Aorta (tissue), 5 donors: Measurements from ENCODE around the gene SLC28A3. TPM values are rescaled to one million over a fixed set of nuclear protein-coding genes. Genes with fewer than 3 reads are reported as not detected.

Experiments used
- ATAC-seq: fragments of 200-7000 bp; cut with Tn5 transposase; one replicate; pipeline ENCODE4 v1.9.1; 2022; ENCODE audit warnings: moderate library complexity; ENCODE audit not compliant: low FRiP score
- DNase-seq, 2 donors: peaks; one replicate each; pipeline ENCODE4 v3.0.0-alpha.2; 2020
- H3K27ac ChIP-seq, 2 donors: one replicate each; pipeline ENCODE4 v1.5.1; 2013; ENCODE audit warnings: low read length in 2 of 2, mild to moderate bottlenecking in 2 of 2, moderate library complexity in 2 of 2, control low read depth in 1 of 2, inconsistent platforms in 1 of 2, low read depth in 1 of 2
- H3K27me3 ChIP-seq, 2 donors: one replicate each; pipeline ENCODE4 v1.6.1; 2013; ENCODE audit warnings: control low read depth in 1 of 2, low read length in 1 of 2, mild to moderate bottlenecking in 1 of 2, moderate library complexity in 1 of 2; ENCODE audit not compliant: insufficient read depth in 2 of 2, control insufficient read depth in 1 of 2
- H3K36me3 ChIP-seq, 2 donors: one replicate each; pipeline ENCODE4 v1.6.1; 2013; ENCODE audit warnings: control low read depth in 1 of 2, low read length in 1 of 2, mild to moderate bottlenecking in 1 of 2; ENCODE audit not compliant: insufficient read depth in 2 of 2, control insufficient read depth in 1 of 2
- H3K4me1 ChIP-seq, 2 donors: one replicate each; pipeline ENCODE4 v1.6.1; 2013; ENCODE audit warnings: low read length in 2 of 2, control low read depth in 1 of 2, mild to moderate bottlenecking in 1 of 2, moderate library complexity in 1 of 2; ENCODE audit not compliant: insufficient read depth in 2 of 2, control insufficient read depth in 1 of 2
- H3K4me3 ChIP-seq, 2 donors: one replicate each; pipeline ENCODE4 v1.5.1; 2013; ENCODE audit warnings: low read length in 2 of 2, control low read depth in 1 of 2, mild to moderate bottlenecking in 1 of 2
- H3K9me3 ChIP-seq: one replicate; pipeline ENCODE4 v1.6.1; 2013; ENCODE audit warnings: mild to moderate bottlenecking, low read length; ENCODE audit not compliant: control insufficient read depth
- WGBS, 2 donors: extraction: QIAGEN DNeasy Blood & Tissue Kit; methylation state at CpG; one replicate each; pipeline ENCODE4 v1.1.7; 2013; 5-methylcytosine and 5-hydroxymethylcytosine counted together
- intact Hi-C, 2 donors: fragments of 100-400 bp; cut with DNase I; formaldehyde crosslinking; loops; one replicate each; pipeline versions ENCODE4 v1.14.2 to v1.15.0; 2022
- polyA plus RNA-seq, 2 donors: library from polyadenylated mRNA; stranded (reverse); fragments of 200-250 nt; gene quantifications; one replicate each; pipeline ENCODE4 v1.2.3, GENCODE V29; 2013
- total RNA-seq, 2 donors: library from RNA; stranded (reverse); fragmentation: NEBNext Ultra II Directional; extraction: Animal tissue kit (Norgen Biotek cat#: 25700); gene quantifications; one replicate each; pipeline ENCODE4 v1.2.1, GENCODE V29; 2021
- donor health status: healthy with polysubstance abuse.
- donor health status: Bipolar disorder and iron deficiency.
- donor health status: DM: no; HTN: no; CAD: no.
- donor health status: DM: no; HTN: no; CAD: no.
- donor health status: DM: yes; HTN: yes; CAD: no.

SLC28A3 gene
- total and polyA plus RNA-seq, 4 donors: 0.10 to 0.39 TPM; not detected in 2

DNA sequence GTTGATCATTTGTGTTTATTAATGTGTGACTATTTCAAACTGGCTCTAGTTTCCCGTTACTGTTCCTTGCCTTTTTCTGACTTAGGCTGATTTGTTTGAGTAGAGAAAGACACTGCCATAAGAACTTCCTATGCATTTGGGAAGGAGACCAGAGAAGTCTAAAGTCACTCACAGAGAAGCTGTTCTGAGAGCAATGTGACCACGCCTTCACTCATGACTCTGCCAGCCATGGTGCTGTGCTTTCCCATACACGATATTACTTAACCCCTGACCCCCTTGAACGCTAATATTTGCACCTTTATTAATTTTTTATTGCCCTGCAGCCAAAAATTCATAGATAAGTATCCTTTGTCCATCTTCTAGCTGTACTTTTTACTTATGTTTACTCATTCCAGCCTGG lies 20.9 kb downstream of the SLC28A3 start:
- Histone ChIP-seq H3K4me3 (no peak overlapping the region), H3K27me3 (no peaks in the 10 kb centered on the region), H3K9me3 (no peaks in the 10 kb centered on the region), H3K27ac (no peak overlapping the region), H3K36me3 (no peaks in the 10 kb centered on the region), H3K4me1 (no peaks in the 10 kb centered on the region)
- WGBS, 2 donors: 87 to 88% methylated on average over 4 of the region's 4 CpGs
- DNase-seq (no peak), ATAC-seq (no peak)
- intact Hi-C loops: loop anchor here in 1 of 2 donors (5.0 kb wide), 1 partner anchor 382 kb away; no protein-coding TSS in a partner anchor

DNA sequence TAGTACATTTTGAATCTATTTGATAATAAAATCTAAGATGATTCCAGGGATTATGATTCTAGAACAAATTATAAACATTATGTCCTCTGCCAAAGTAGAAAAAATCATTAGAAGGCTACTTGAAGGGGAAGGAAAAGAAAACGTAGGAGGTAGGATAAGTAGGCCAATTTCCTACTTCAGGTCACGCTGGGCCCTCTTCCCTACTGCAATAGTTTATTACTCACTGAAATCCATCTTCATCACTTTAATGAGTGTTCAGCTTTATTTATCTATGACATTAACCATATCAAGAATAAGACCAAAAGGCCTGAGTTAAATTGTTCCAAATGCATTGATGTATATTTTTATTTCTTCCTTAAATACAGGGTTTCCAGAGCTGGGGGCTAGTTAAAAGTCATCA lies 21.6 kb downstream of the SLC28A3 start:
- no peak overlapping the region for H3K27ac ChIP-seq
- 91 to 94% methylated on average over 2 of the region's 2 CpGs for WGBS, 2 donors
- H3K27me3 ChIP-seq: no peaks in the 10 kb centered on the region
- H3K4me3 ChIP-seq: no peak overlapping the region
- no peaks in the 10 kb centered on the region for H3K9me3 ChIP-seq
- H3K36me3 ChIP-seq: no peaks in the 10 kb centered on the region
- ATAC-seq (no peak), DNase-seq (no peak)
- intact Hi-C loops: loop anchor here in 1 of 2 donors (5.0 kb wide), 1 partner anchor 382 kb away; no protein-coding TSS in a partner anchor
- no peaks in the 10 kb centered on the region for H3K4me1 ChIP-seq

DNA sequence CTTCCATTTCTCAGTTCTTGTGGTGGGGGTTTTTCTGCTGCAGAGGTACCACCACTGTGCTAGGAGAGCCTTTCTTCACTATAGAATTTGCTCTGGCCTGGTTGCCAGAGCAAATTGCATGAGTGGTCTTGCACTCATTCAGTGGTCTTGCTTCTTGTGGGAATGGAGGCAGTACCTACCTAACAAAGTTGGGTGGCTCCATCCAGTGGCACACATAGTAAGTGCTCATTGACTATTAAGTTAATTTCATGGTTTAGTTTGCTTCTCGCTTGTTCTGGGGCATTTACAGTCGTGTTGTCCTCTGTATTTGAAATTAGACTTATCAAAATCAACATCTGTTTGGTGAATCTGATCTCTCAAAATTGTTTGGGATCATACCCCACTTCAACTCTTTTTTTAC lies 23.0 kb downstream of the SLC28A3 start:
- intact Hi-C loops: loop anchor here in 1 of 2 donors (5.0 kb wide), 1 partner anchor 380 kb away; no protein-coding TSS in a partner anchor
- ATAC-seq: no peak

DNA sequence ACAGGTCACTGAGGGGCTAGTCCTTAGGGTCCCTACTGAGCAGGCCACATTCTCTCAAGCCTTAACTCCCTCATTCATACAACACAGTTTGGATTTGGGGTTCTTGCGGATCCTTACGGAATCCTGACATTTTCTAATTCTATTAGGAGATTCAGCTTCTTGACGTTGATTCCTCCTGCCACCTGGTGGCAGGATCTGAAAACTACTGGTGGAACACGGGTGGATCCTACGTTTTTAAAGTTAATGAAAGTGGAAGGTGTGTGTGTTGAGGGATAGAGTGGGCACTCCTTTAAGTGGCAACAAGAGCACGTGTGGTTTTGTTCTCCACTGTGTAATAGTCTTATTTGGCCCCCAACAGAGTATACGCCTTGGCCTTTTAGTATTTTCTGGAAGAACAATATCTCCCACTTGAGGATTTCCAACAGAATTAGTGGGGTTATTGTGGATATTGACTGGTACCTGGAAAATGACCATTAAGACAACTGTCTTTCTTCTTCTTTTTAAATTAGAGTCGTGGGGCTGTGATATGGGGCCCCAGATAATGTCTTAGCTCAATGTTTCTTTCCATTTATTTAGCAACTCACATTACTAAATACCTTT lies 25.2 kb downstream of the SLC28A3 start:
- 10 to 11% methylated on average over 8 of the region's 8 CpGs for WGBS, 2 donors
- DNase-seq: peak in 1 of 2 donors; percentile 58
- Histone ChIP-seq H3K4me3 (no peak overlapping the region), H3K4me1 (no peaks in the 10 kb centered on the region), H3K36me3 (no peaks in the 10 kb centered on the region), H3K9me3 (no peaks in the 10 kb centered on the region), H3K27ac (no peak overlapping the region), H3K27me3 (no peaks in the 10 kb centered on the region)
- ATAC-seq: no peak
- intact Hi-C loops: loop anchor here in 1 of 2 donors (5.0 kb wide), 1 partner anchor 378 kb away; no protein-coding TSS in a partner anchor

More for the DNA sequence above, 23.0 kb downstream of the SLC28A3 start:
- 93 to 94% methylated on average over 2 of the region's 2 CpGs for WGBS, 2 donors
- no peaks in the 10 kb centered on the region for H3K4me1 ChIP-seq
- H3K9me3 ChIP-seq: no peaks in the 10 kb centered on the region
- H3K27ac ChIP-seq: no peak overlapping the region
- DNase-seq: no peak
- H3K36me3 ChIP-seq: no peaks in the 10 kb centered on the region
- no peaks in the 10 kb centered on the region for H3K27me3 ChIP-seq
- no peak overlapping the region for H3K4me3 ChIP-seq

DNA sequence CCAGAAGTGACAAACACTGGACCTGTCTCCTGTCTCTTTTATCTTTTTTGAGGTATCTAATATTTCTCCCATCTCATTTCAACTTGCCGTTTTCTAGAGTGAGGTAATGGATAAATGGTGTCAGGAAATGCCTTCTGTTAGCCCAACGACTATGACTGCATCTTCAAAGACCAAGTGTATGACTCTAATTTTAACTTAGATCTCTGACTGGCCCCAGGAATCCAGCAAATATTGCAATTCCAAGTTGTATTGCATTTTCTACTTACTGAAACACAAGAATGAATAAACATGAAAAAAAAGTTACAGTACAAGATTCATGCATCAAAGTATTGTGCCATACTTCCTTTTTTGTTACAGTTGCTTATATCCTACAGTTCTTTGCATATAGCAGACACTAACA lies 26.3 kb downstream of the SLC28A3 start:
- H3K27me3 ChIP-seq: no peaks in the 10 kb centered on the region
- intact Hi-C loops: no loop called here
- no peaks in the 10 kb centered on the region for H3K36me3 ChIP-seq
- no peak overlapping the region for H3K27ac ChIP-seq
- no peaks in the 10 kb centered on the region for H3K9me3 ChIP-seq
- DNase-seq: no peak
- ATAC-seq: no peak
- no peaks in the 10 kb centered on the region for H3K4me1 ChIP-seq
- 31 to 36% methylated on average over 2 of the region's 2 CpGs for WGBS, 2 donors
- no peak overlapping the region for H3K4me3 ChIP-seq

DNA sequence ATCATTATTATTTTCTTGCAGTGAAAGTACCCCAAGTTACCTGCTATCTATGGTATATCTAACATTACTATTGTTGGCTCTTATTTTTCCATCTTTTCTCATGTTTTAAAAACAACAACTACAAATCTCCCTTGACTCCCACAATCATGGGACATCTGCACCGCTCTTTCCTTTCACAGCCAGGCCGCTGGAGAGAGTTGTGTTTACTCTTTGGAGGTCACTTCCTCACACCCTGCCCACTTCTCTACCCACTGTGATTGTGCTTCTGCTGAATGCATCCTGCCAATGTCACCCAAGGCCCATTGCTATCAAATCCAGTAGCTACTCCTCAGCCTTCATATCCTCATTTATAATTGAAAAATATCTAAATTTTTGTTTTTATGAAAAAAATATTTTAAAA lies 29.7 kb downstream of the SLC28A3 start:
- Histone ChIP-seq H3K4me3 (no peak overlapping the region), H3K36me3 (no peaks in the 10 kb centered on the region), H3K9me3 (no peaks in the 10 kb centered on the region), H3K27me3 (no peaks in the 10 kb centered on the region), H3K27ac (no peak overlapping the region), H3K4me1 (no peaks in the 10 kb centered on the region)
- 67 to 69% methylated on average over 2 of the region's 2 CpGs for WGBS, 2 donors
- ATAC-seq: no peak
- DNase-seq: peak in 1 of 2 donors; percentile 54
- intact Hi-C loops: no loop called here

DNA sequence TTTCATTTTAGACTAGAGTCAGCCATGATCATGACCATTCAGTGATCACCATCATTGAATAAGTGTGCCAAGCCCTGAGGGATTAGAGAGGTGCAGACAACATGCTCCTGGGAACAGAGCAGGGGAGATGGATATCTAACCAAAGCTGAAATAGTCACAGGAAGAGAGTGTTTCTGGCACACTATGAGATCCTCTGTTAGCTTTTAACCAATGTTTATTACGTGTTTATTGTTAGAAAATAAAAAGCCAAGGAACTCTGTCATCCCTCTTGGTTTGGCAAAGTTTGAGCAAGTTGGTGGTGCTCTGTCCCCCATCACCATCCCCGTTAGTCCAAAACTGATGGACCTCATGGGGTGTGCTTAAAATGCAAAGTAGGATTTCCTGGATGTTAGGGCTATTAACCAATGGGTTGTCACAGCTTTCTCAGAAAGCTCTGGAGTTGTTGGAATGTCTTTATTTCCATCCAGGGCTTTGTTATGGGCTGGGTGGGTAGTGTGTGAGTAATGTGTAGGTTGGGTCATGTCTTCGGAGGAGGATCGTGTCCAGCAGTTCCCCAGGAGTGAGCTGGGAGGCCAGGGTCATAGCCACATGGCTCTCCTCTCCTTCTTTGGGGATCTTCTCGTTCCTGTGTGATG lies 34.9 kb downstream of the SLC28A3 start:
- H3K4me3 ChIP-seq: no peak overlapping the region
- intact Hi-C loops: no loop called here
- no peaks in the 10 kb centered on the region for H3K4me1 ChIP-seq
- no peak overlapping the region for H3K27ac ChIP-seq
- ATAC-seq (no peak), DNase-seq (no peak)
- no peaks in the 10 kb centered on the region for H3K9me3 ChIP-seq
- no peaks in the 10 kb centered on the region for H3K27me3 ChIP-seq
- H3K36me3 ChIP-seq: no peaks in the 10 kb centered on the region
- WGBS, 2 donors: 76 to 82% methylated on average over 5 of the region's 5 CpGs

DNA sequence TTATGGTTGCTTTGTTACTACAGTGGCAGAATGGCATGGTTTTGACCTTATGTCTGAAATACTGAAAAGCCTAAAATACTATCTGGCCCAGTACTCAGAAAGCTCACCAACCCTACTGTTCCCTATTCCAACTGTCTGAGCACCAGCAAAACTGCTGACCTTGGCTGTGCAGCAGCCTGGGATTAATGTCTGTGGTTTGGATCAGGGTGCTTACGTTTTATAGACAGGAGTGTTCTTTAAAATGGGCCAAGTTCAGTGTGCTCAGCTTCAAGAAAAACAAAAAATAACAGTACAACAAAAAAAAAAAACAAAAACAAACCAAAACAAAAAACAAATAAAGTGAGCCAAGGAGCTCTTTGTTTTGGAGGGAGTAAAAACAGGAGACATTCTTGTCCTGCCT lies 36.4 kb downstream of the SLC28A3 start:
- no peak for DNase-seq
- ATAC-seq: no peak
- Histone ChIP-seq H3K27ac (no peak overlapping the region), H3K27me3 (no peaks in the 10 kb centered on the region), H3K36me3 (no peaks in the 10 kb centered on the region), H3K9me3 (no peaks in the 10 kb centered on the region), H3K4me1 (no peaks in the 10 kb centered on the region), H3K4me3 (no peak overlapping the region)
- 48 to 65% methylated on average over 1 of the region's 1 CpG for WGBS, 2 donors
- intact Hi-C loops: no loop called here

DNA sequence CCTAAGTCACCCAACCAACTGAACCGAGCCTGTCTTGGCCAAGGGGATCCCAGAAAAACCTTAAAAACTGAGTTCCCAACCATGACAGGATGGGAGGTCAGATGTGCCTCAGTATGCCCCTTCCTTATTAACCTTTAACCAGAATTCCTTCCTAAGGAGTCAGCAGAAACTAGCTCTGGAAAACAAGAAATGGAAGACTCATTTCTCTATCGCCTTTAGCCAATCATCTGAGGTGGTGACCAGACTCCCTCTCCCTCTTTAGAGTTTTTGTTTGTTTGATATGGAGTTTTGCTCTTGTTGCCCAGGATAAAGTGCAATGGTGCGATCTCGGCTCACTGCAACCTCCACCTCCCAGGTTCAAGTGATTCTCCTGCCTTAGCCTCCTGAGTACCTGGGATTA lies 37.5 kb downstream of the SLC28A3 start:
- 91 to 94% methylated on average over 4 of the region's 4 CpGs for WGBS, 2 donors
- Histone ChIP-seq H3K4me3 (no peak overlapping the region), H3K9me3 (no peaks in the 10 kb centered on the region), H3K36me3 (no peaks in the 10 kb centered on the region), H3K27me3 (no peaks in the 10 kb centered on the region), H3K27ac (no peak overlapping the region), H3K4me1 (no peaks in the 10 kb centered on the region)
- ATAC-seq (no peak), DNase-seq (no peak)
- intact Hi-C loops: no loop called here
